HG03135 (cell line): ENCODE data around the gene SMAD6.
"Not testable (repeated sequence)": the region's sequence is repeated elsewhere in the genome, so short reads cannot be mapped to it uniquely, and the experiment has no call there.

Source experiments
- ATAC-seq: cut with Tn5 transposase; IDR thresholded peaks from one replicate; pipeline ENCODE4 v1.9.1; 2021; ENCODE audit warnings: mild to moderate bottlenecking, moderate library complexity; ENCODE audit not compliant: unreplicated experiment

SMAD6 gene

GRCh38 chr15:66755298-66756068 is 53.4 kb downstream of the SMAD6 start:
- ATAC-seq = no peak

- no peak for ATAC-seq
These were observed 54.3 kb downstream of the SMAD6 start for GRCh38 chr15:66756295-66756694.

GRCh38 chr15:66757030-66757429 is 55.0 kb downstream of the SMAD6 start:
- no peak for ATAC-seq

GRCh38 chr15:66757521-66757920 is 55.5 kb downstream of the SMAD6 start:
- ATAC-seq = no peak

GRCh38 chr15:66758217-66758616 is 56.2 kb downstream of the SMAD6 start:
- ATAC-seq = not testable (repeated sequence)

- no peak for ATAC-seq
These were observed 56.8 kb downstream of the SMAD6 start for GRCh38 chr15:66758844-66759243.

GRCh38 chr15:66760097-66760967 is 58.3 kb downstream of the SMAD6 start:
- no peak for ATAC-seq

GRCh38 chr15:66760968-66761725 is 59.1 kb downstream of the SMAD6 start:
- ATAC-seq = no peak

- no peak for ATAC-seq
These were observed 59.9 kb downstream of the SMAD6 start for GRCh38 chr15:66761726-66762595.

- no peak for ATAC-seq
These were observed 61.4 kb downstream of the SMAD6 start for GRCh38 chr15:66763186-66764071.

- ATAC-seq = no peak
These were observed 62.2 kb downstream of the SMAD6 start for GRCh38 chr15:66764072-66764786.

- peak; percentile 63 for ATAC-seq
These were observed 63.6 kb downstream of the SMAD6 start for GRCh38 chr15:66765478-66766281.

- no peak for ATAC-seq
These were observed 64.5 kb downstream of the SMAD6 start for GRCh38 chr15:66766282-66767230.

- no peak for ATAC-seq
These were observed 65.2 kb downstream of the SMAD6 start for GRCh38 chr15:66767240-66767659.

- no peak for ATAC-seq
These were observed 67.0 kb downstream of the SMAD6 start for GRCh38 chr15:66768987-66769386.

GRCh38 chr15:66770518-66771350 is 68.7 kb downstream of the SMAD6 start:
- no peak for ATAC-seq
